ENCODE measurements around the gene ODF2. TPM values are rescaled to one million over a fixed set of nuclear protein-coding genes. Genes with fewer than 3 reads are reported as not detected.

Gene ODF2
- total and polyA plus RNA-seq, 2 of the 13 experiments (the other 11 are each of a cell fraction or from before 2014, with no cell fraction given) = 9.8 to 31.3 TPM

- FAIRE-seq = no peak
- CTCF ChIA-PET (ENCODE audit: low intra/inter-chr PET ratio, low total read pairs) = no interaction called here
- no TSS peak for BruUV-seq (replicated peaks)
Observed at GRCh38 chr9:128546504-128546903, 90.7 kb downstream of the ODF2 start.

DNA sequence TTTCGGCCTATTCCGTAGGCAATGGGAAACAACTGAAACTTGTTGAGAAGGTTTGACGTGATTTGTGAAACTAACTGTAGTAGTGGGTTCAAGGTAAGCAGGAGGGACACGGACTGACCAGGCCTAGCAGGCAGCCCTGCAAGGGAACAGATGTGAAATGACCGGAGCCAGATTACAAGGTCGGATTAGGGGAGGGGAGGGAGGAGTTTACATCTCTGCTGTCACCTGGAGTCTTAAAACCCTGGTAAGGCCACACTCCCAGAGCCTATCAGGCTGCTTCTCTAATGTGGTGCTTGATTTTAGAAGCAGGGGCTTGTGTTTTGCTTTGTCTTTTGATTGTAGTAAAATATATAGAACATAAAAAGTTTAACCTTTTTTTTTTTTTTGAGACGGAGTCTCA is 93.1 kb downstream of the ODF2 start:
- intact Hi-C loops (cut with micrococcal nuclease; ENCODE audit: unreplicated experiment) = no loop called here

More at GRCh38 chr9:128546504-128546903, 90.7 kb downstream of the ODF2 start:
- Histone ChIP-seq H3K4me2 (ENCODE audit: low read depth, low read length) (no peak overlapping the region), H3K79me2 (ENCODE audit: insufficient read depth, low read length) (no peaks in the 10 kb centered on the region), H2AFZ (ENCODE audit: low read length) (no peak overlapping the region), H3K9ac (ENCODE audit: insufficient read depth, low read depth, low read length) (no peak overlapping the region), H3K36me3 (replicated peaks in 1 of 2; ENCODE audit: control insufficient read depth in 1 of 2, insufficient read depth in 2 of 2, low read length in 2 of 2) (peaks cover 0 to 2% of the 10 kb centered on the region in 2 experiments; a peak in 1 of 5 replicates), H3K27me3 (ENCODE audit: control insufficient read depth in 1 of 2, insufficient read depth in 2 of 2, low read length in 2 of 2) (no peaks in the 10 kb centered on the region), H3K4me1 (ENCODE audit: insufficient read depth, low read length) (peaks cover 23% of the 10 kb centered on the region), H3K9me3 (ENCODE audit: low read length) (no peaks in the 10 kb centered on the region), H3K27ac (ENCODE audit: extremely low read length, insufficient read depth, low read length) (no peak overlapping the region), H3K4me3 (replicated peaks in 1 of 3; ENCODE audit: insufficient read depth in 1 of 3, low read depth in 2 of 3, low read length in 3 of 3) (no peak overlapping the region), H4K20me1 (ENCODE audit: insufficient read depth, low read length) (no peaks in the 10 kb centered on the region)
- intact Hi-C loops (cut with micrococcal nuclease; ENCODE audit: unreplicated experiment) = no loop called here
- ATAC-seq (no peak), DNase-seq (ENCODE audit: low spot score) (no peak)
- TF ChIP-seq HDAC6 (IDR thresholded peaks at IDR 0.05; ENCODE audit: low read depth, low read length) (no peak), SIX1 (CRISPR knock-in tag; IDR thresholded peaks at IDR 0.05; ENCODE audit: borderline replicate concordance) (no peak), MAFF (IDR thresholded peaks at IDR 0.05; ENCODE audit: low read depth, low read length) (peak; percentile 75), MAFK (conservative IDR thresholded peaks at IDR 0.05 in 1 of 2, IDR thresholded peaks at IDR 0.05 in 1 of 2; ENCODE audit: low read length in 2 of 2) (peak; percentile 67 to 75), PCBP2 (optimal IDR thresholded peaks at IDR 0.05; ENCODE audit: low read depth, low read length, poor library complexity, severe bottlenecking) (no peak), NFKBIZ (CRISPR knock-in tag; IDR thresholded peaks at IDR 0.05) (no peak)
- TF ChIP-seq, protein P1, sequence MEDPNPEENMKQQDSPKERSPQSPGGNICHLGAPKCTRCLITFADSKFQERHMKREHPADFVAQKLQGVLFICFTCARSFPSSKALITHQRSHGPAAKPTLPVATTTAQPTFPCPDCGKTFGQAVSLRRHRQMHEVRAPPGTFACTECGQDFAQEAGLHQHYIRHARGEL (CRISPR knock-in tag; IDR thresholded peaks at IDR 0.05) = no peak
- POLR2A ChIA-PET = no interaction called here
- WGBS (ENCODE audit: low lambda C conversion rate) = 59% methylated on average over 3 of the region's 3 CpGs
- in situ Hi-C loops (cut with HindIII; ENCODE audit: extremely low pct_ligation_motif_present, low pct_unique_long_range_greater_than_20kb) = no loop called here

More for the DNA sequence above, 93.1 kb downstream of the ODF2 start:
- no peaks in the 10 kb centered on the region for H3K9me3 ChIP-seq (ENCODE audit: low read length)
- H3K36me3 ChIP-seq (replicated peaks in 1 of 2; ENCODE audit: control insufficient read depth in 1 of 2, insufficient read depth in 2 of 2, low read length in 2 of 2) = no peaks in the 10 kb centered on the region
- H3K4me1 ChIP-seq (ENCODE audit: insufficient read depth, low read length) = peaks cover 30% of the 10 kb centered on the region
- no peak overlapping the region for H3K4me2 ChIP-seq (ENCODE audit: low read depth, low read length)
- no peak for DNase-seq (ENCODE audit: low spot score)
- no TSS peak for BruUV-seq (replicated peaks)
- no peak overlapping the region for H2AFZ ChIP-seq (ENCODE audit: low read length)
- H4K20me1 ChIP-seq (ENCODE audit: insufficient read depth, low read length) = peaks cover 8% of the 10 kb centered on the region; the same call in 1 of the 2 replicates
- whole genome bisulfite sequencing (ENCODE audit: low lambda C conversion rate) = 78% methylated on average over 7 of the region's 7 CpGs
- in situ Hi-C loops (cut with HindIII; ENCODE audit: extremely low pct_ligation_motif_present, low pct_unique_long_range_greater_than_20kb) = no loop called here
- no peaks in the 10 kb centered on the region; a peak in 1 of 5 replicates for H3K27me3 ChIP-seq (ENCODE audit: control insufficient read depth in 1 of 2, insufficient read depth in 2 of 2, low read length in 2 of 2)
- no peak overlapping the region for H3K27ac ChIP-seq (ENCODE audit: extremely low read length, insufficient read depth, low read length)
- FAIRE-seq = no peak
- ATAC-seq = no peak
- CTCF ChIA-PET (ENCODE audit: low intra/inter-chr PET ratio, low total read pairs) = no interaction called here
- POLR2A ChIA-PET = no interaction called here
- no peak overlapping the region for H3K4me3 ChIP-seq (replicated peaks in 1 of 3; ENCODE audit: insufficient read depth in 1 of 3, low read depth in 2 of 3, low read length in 3 of 3)
- TF ChIP-seq, protein P2, sequence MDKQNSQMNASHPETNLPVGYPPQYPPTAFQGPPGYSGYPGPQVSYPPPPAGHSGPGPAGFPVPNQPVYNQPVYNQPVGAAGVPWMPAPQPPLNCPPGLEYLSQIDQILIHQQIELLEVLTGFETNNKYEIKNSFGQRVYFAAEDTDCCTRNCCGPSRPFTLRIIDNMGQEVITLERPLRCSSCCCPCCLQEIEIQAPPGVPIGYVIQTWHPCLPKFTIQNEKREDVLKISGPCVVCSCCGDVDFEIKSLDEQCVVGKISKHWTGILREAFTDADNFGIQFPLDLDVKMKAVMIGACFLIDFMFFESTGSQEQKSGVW (CRISPR knock-in tag; IDR thresholded peaks at IDR 0.05; ENCODE audit: borderline replicate concordance) = no peak
- TF ChIP-seq CEBPB (IDR thresholded peaks at IDR 0.05; ENCODE audit: borderline replicate concordance, low read depth, low read length) (no peak), MTA3 (CRISPR knock-in tag; IDR thresholded peaks at IDR 0.05) (no peak), ZSCAN21 (CRISPR knock-in tag; IDR thresholded peaks at IDR 0.05; ENCODE audit: borderline replicate concordance) (no peak), RAD21 (CRISPR knock-in tag; IDR thresholded peaks at IDR 0.05) (no peak)
- no peak overlapping the region for H3K9ac ChIP-seq (ENCODE audit: insufficient read depth, low read depth, low read length)
- peaks cover 11% of the 10 kb centered on the region for H3K79me2 ChIP-seq (ENCODE audit: insufficient read depth, low read length)

All from HepG2 (cell line).